WTC11 (cell line): ENCODE data around the gene NRROS.

Source experiments
- CTCF ChIP-seq: fragments of 200-600 bp; IDR thresholded peaks from 2 replicates; pipeline ENCODE4 v1.8.0; 2022; ENCODE audit warnings: antibody characterized with exemption
- E2F5 ChIP-seq: sonication (generic); formaldehyde crosslinking; IDR thresholded peaks from 2 replicates; pipeline ENCODE4 v1.8.1; 2022; ENCODE audit warnings: mild to moderate bottlenecking, moderate library complexity, missing genetic modification reagents
- FOXP1 ChIP-seq: sonication (generic); formaldehyde crosslinking; IDR thresholded peaks from 2 replicates; pipeline ENCODE4 v1.8.0; 2022; ENCODE audit warnings: missing genetic modification reagents, mild to moderate bottlenecking, moderate library complexity, borderline replicate concordance
- IRF1 ChIP-seq: sonication (generic); formaldehyde crosslinking; IDR thresholded peaks from 2 replicates; pipeline ENCODE4 v1.8.0; 2023; ENCODE audit warnings: missing genetic modification reagents
- MAX ChIP-seq: sonication (generic); formaldehyde crosslinking; IDR thresholded peaks from 2 replicates; pipeline ENCODE4 v1.8.0; 2022; ENCODE audit warnings: mild to moderate bottlenecking, missing genetic modification reagents
- SOX15 ChIP-seq: fragments of 250-450 bp; sonication (Bioruptor Pico); IDR thresholded peaks from 2 replicates; pipeline ENCODE4 v1.9.0; 2021; ENCODE audit warnings: mild to moderate bottlenecking
- ZBTB21 ChIP-seq: sonication (generic); formaldehyde crosslinking; IDR thresholded peaks from 2 replicates; pipeline ENCODE4 v1.8.1; 2023; ENCODE audit warnings: mild to moderate bottlenecking, missing genetic modification reagents, borderline replicate concordance
- ZNF219 ChIP-seq: sonication (generic); formaldehyde crosslinking; IDR thresholded peaks from 2 replicates; pipeline ENCODE4 v1.8.0; 2023; ENCODE audit warnings: missing genetic modification reagents, mild to moderate bottlenecking, borderline replicate concordance
- ZNF263 ChIP-seq: sonication (generic); formaldehyde crosslinking; IDR thresholded peaks from 2 replicates; pipeline ENCODE4 v1.8.1; 2022; ENCODE audit warnings: low read depth, mild to moderate bottlenecking, moderate library complexity, missing genetic modification reagents
- ZSCAN18 ChIP-seq: fragments of 250-450 bp; sonication (Bioruptor Pico); IDR thresholded peaks from 2 replicates; pipeline ENCODE4 v2.1.2; 2022; ENCODE audit warnings: mild to moderate bottlenecking, moderate library complexity

GRCh38 chr3:196619223-196619622 is 20.3 kb upstream of the NRROS start:
- no peak for TF ChIP-seq E2F5 (CRISPR knock-in tag)
- no peak for TF ChIP-seq SOX15 (CRISPR knock-in tag)
- TF ChIP-seq FOXP1, result no peak
- no peak for TF ChIP-seq CTCF
- TF ChIP-seq ZNF219, result no peak
- TF ChIP-seq IRF1 (CRISPR knock-in tag), result no peak
- TF ChIP-seq ZNF263 (CRISPR knock-in tag), result no peak
- no peak for TF ChIP-seq ZBTB21 (CRISPR knock-in tag)
- no peak for TF ChIP-seq ZSCAN18
- no peak for TF ChIP-seq MAX (CRISPR knock-in tag)
